Gastrocnemius medialis (tissue), 4 donors: ENCODE measurements around the gene LAMA2. TPM values are rescaled to one million over a fixed set of nuclear protein-coding genes. Genes with fewer than 3 reads are reported as not detected.

Experiments
- ATAC-seq, 2 donors: fragments of 150-250 bp; one replicate each; pipeline ENCODE4 v1.9.1; 2016
- DNase-seq, 2 donors: peaks; one replicate each; pipeline ENCODE4 v3.0.0-alpha.2; 2019
- H3K27ac ChIP-seq, 4 donors: fragments of 200-600 bp; sonication (generic); 1 replicate in 1 of 4; 2 replicates in 3 of 4; pipeline ENCODE4 v1.5.1; 2016 to 2018; ENCODE audit warnings: mild to moderate bottlenecking in 2 of 4, moderate library complexity in 1 of 4
- H3K27me3 ChIP-seq, 3 donors: fragments of 200-600 bp; sonication (generic) in 2 of 3; 1 replicate in 1 of 3; 2 replicates in 2 of 3; pipeline versions ENCODE4 v1.5.1 to v1.6.0; 2016 to 2019; ENCODE audit warnings: mild to moderate bottlenecking in 1 of 3, moderate library complexity in 1 of 3
- H3K36me3 ChIP-seq, 2 donors: fragments of 200-600 bp; sonication (generic) in 1 of 2; one replicate each; pipeline ENCODE4 v1.5.1; 2017 to 2018
- H3K4me1 ChIP-seq, 2 donors: fragments of 200-600 bp; sonication (generic) in 1 of 2; one replicate each; pipeline ENCODE4 v1.5.1; 2016 to 2017; ENCODE audit warnings: mild to moderate bottlenecking in 2 of 2
- H3K4me3 ChIP-seq, 4 donors: fragments of 200-600 bp; sonication (generic) in 3 of 4; 1 replicate in 1 of 4; 2 replicates in 3 of 4; pipeline ENCODE4 v1.5.1; 2016 to 2019; ENCODE audit warnings: mild to moderate bottlenecking in 2 of 4
- H3K9me3 ChIP-seq, 3 donors: fragments of 200-600 bp; sonication (generic) in 2 of 3; 1 replicate in 1 of 3; 2 replicates in 2 of 3; pipeline ENCODE4 v1.5.1; 2016 to 2019
- CTCF ChIP-seq, 5 experiments: fragments of 450-650 bp in 3 of 5; fragments of 200-600 bp in 2 of 5; sonication (generic) in 2 of 5; IDR thresholded peaks in 4 of 5; conservative IDR thresholded peaks in 1 of 5; 1 replicate in 4 of 5; 2 replicates in 1 of 5; pipeline ENCODE4 v1.5.1; 2016 to 2019; ENCODE audit warnings: antibody characterized with exemption in 5 of 5, mild to moderate bottlenecking in 3 of 5, moderate library complexity in 3 of 5
- POLR2A ChIP-seq, 2 donors: fragments of 450-650 bp; IDR thresholded peaks; one replicate each; pipeline ENCODE4 v1.6.1; 2017; ENCODE audit warnings: antibody characterized with exemption in 2 of 2, mild to moderate bottlenecking in 2 of 2, moderate library complexity in 2 of 2
- in situ Hi-C, 4 donors: fragments of 200-750 bp; cut with MboI; loops; one replicate each; pipeline versions ENCODE4 v1.15.0 to v1.8.0; 2017; ENCODE audit warnings: low sequenced_read_pairs in 4 of 4
- intact Hi-C: fragments of 100-400 bp; cut with DNase I; formaldehyde crosslinking; loops from one replicate; pipeline ENCODE4 v1.15.1; 2023; ENCODE audit warnings: low total_unique reads
- total RNA-seq, 4 donors: library from RNA; depleted of rRNA; stranded (reverse); fragments of >200 nt; gene quantifications; one replicate each; pipeline versions ENCODE4 v1.1.0 to v1.2.3, GENCODE V29; 2016

LAMA2 gene
- total RNA-seq, 4 donors from 2014 or later, result 52.9 to 113 (median 71.3) TPM

- Histone ChIP-seq H3K4me3 (no peak overlapping the region), H3K4me1 (peaks cover 15 to 32% of the 10 kb centered on the region in 2 donors), H3K27ac (no peak overlapping the region), H3K9me3 (no peaks in the 10 kb centered on the region), H3K27me3 (no peaks in the 10 kb centered on the region), H3K36me3 (peaks cover 0 to 7% of the 10 kb centered on the region in 2 donors)
- intact Hi-C loops, result loop anchor here (5.0 to 10.0 kb wide), 2 partner anchors 530 to 1002 kb away; no protein-coding TSS in a partner anchor
- DNase-seq, result no peak
- ATAC-seq, result no peak
- in situ Hi-C loops, result loop anchor here in 2 of 4 donors (25.0 kb wide), 1 partner anchor 243 kb away; no protein-coding TSS in a partner anchor
- TF ChIP-seq CTCF (IDR thresholded peaks at IDR 0.05 in 4 of 5, conservative IDR thresholded peaks at IDR 0.05 in 1 of 5) (no peak), POLR2A (IDR thresholded peaks at IDR 0.05) (no peak)
Measured at GRCh38 chr6:129494586-129494985, 611.6 kb downstream of the LAMA2 start.

GRCh38 chr6:129495652-129496051, 612.7 kb downstream of the LAMA2 start:
- no peak for DNase-seq
- Histone ChIP-seq H3K4me1 (peaks cover 15 to 32% of the 10 kb centered on the region in 2 donors), H3K27ac (no peak overlapping the region), H3K9me3 (no peaks in the 10 kb centered on the region), H3K27me3 (no peaks in the 10 kb centered on the region), H3K36me3 (peaks cover 0 to 7% of the 10 kb centered on the region in 2 donors), H3K4me3 (no peak overlapping the region)
- in situ Hi-C loops, result loop anchor here in 2 of 4 donors (25.0 kb wide), 1 partner anchor 242 kb away; no protein-coding TSS in a partner anchor
- intact Hi-C loops, result loop anchor here (10.0 kb wide), 1 partner anchor 529 kb away; no protein-coding TSS in a partner anchor
- TF ChIP-seq CTCF (IDR thresholded peaks at IDR 0.05 in 4 of 5, conservative IDR thresholded peaks at IDR 0.05 in 1 of 5) (no peak), POLR2A (IDR thresholded peaks at IDR 0.05) (no peak)
- no peak for ATAC-seq

- in situ Hi-C loops, result loop anchor here in 2 of 4 donors (25.0 kb wide), 1 partner anchor 240 kb away; no protein-coding TSS in a partner anchor
- intact Hi-C loops, result loop anchor here (10.0 kb wide), 1 partner anchor 527 kb away; no protein-coding TSS in a partner anchor
- Histone ChIP-seq H3K36me3 (peaks cover 0 to 7% of the 10 kb centered on the region in 2 donors), H3K27me3 (no peaks in the 10 kb centered on the region), H3K27ac (no peak overlapping the region), H3K4me1 (peaks cover 29 to 39% of the 10 kb centered on the region in 2 donors), H3K9me3 (no peaks in the 10 kb centered on the region), H3K4me3 (no peak overlapping the region)
- DNase-seq (no peak), ATAC-seq (no peak)
- TF ChIP-seq POLR2A (IDR thresholded peaks at IDR 0.05) (no peak), CTCF (IDR thresholded peaks at IDR 0.05 in 4 of 5, conservative IDR thresholded peaks at IDR 0.05 in 1 of 5) (no peak)
Measured at GRCh38 chr6:129497481-129498441, 614.8 kb downstream of the LAMA2 start.

GRCh38 chr6:129498541-129498940, 615.6 kb downstream of the LAMA2 start:
- in situ Hi-C loops, result loop anchor here in 2 of 4 donors (25.0 kb wide), 1 partner anchor 239 kb away; no protein-coding TSS in a partner anchor
- Histone ChIP-seq H3K4me1 (peaks cover 36 to 47% of the 10 kb centered on the region in 2 donors), H3K27me3 (no peaks in the 10 kb centered on the region), H3K4me3 (no peak overlapping the region), H3K27ac (no peak overlapping the region), H3K36me3 (peaks cover 0 to 4% of the 10 kb centered on the region in 2 donors), H3K9me3 (no peaks in the 10 kb centered on the region)
- intact Hi-C loops, result loop anchor here (10.0 kb wide), 1 partner anchor 526 kb away; no protein-coding TSS in a partner anchor
- TF ChIP-seq POLR2A (IDR thresholded peaks at IDR 0.05) (no peak), CTCF (IDR thresholded peaks at IDR 0.05 in 4 of 5, conservative IDR thresholded peaks at IDR 0.05 in 1 of 5) (no peak)
- DNase-seq (no peak), ATAC-seq (no peak)
